HEK293 (cell line): ENCODE measurements around the gene GNA12.

Experiments used
- CTCF ChIA-PET: fragments of 350-600 bp; formaldehyde crosslinking; extraction: SDS; loops from one replicate; lab custom pipeline; 2021; ENCODE audit warnings: antibody characterized with exemption; lab: Yijun Ruan, JAX
- POLR2A ChIA-PET: fragments of 300-600 bp; formaldehyde crosslinking; extraction: SDS; loops from one replicate; lab custom pipeline; 2020; ENCODE audit warnings: antibody characterized with exemption, inconsistent platforms; lab: Yijun Ruan, JAX
- H3K27ac ChIP-seq: fragments of 200-500 bp; sonication (Bioruptor generic); 2 replicates; pipeline ENCODE4 v1.5.1; 2014; ENCODE audit warnings: low read depth, low read length, control low read depth, inconsistent platforms; ENCODE audit errors: extremely low read depth
- H3K36me3 ChIP-seq, 2 experiments: fragments of 200-500 bp in 1 of 2; sonication (Bioruptor generic) in 1 of 2; 1 replicate in 1 of 2; 2 replicates in 1 of 2; pipeline ENCODE4 v1.5.1; 2014 to 2017; ENCODE audit warnings: inconsistent platforms in 2 of 2, low read length in 2 of 2; ENCODE audit not compliant: control insufficient read depth in 2 of 2, insufficient read depth in 1 of 2
- H3K4me1 ChIP-seq: fragments of 200-500 bp; sonication (Bioruptor generic); 2 replicates; pipeline ENCODE4 v1.5.1; 2014; ENCODE audit warnings: mild to moderate bottlenecking, low read length, inconsistent platforms; ENCODE audit not compliant: control insufficient read depth, insufficient read depth
- H3K4me3 ChIP-seq: 2 replicates; pipeline ENCODE4 v1.5.1; 2011; ENCODE audit warnings: low read depth, mild to moderate bottlenecking, control low read depth, low read length, moderate library complexity
- H3K9me3 ChIP-seq: fragments of 200-500 bp; sonication (Bioruptor generic); 2 replicates; pipeline ENCODE4 v1.5.1; 2014; ENCODE audit warnings: low read depth, low read length, inconsistent platforms; ENCODE audit not compliant: control insufficient read depth, insufficient read depth
- AEBP2 ChIP-seq: fragments of 450-650 bp; formaldehyde crosslinking; IDR thresholded peaks from 2 replicates; pipeline ENCODE4 v1.5.1; 2016; ENCODE audit warnings: missing biosample characterization, missing genetic modification characterization, borderline replicate concordance
- ATF2 ChIP-seq: fragments of 450-650 bp; formaldehyde crosslinking; IDR thresholded peaks from 2 replicates; pipeline ENCODE4 v1.5.1; 2016; ENCODE audit warnings: missing biosample characterization, missing genetic modification characterization, low read depth
- GFI1B ChIP-seq: fragments of 450-650 bp; formaldehyde crosslinking; IDR thresholded peaks from 2 replicates; pipeline ENCODE4 v1.5.1; 2016; ENCODE audit warnings: missing biosample characterization, missing genetic modification characterization
- INSM2 ChIP-seq: fragments of 450-650 bp; formaldehyde crosslinking; IDR thresholded peaks from 2 replicates; pipeline ENCODE4 v1.5.1; 2016; ENCODE audit warnings: missing biosample characterization, missing genetic modification characterization
- KLF10 ChIP-seq: fragments of 450-650 bp; IDR thresholded peaks from 2 replicates; pipeline ENCODE4 v1.5.1; 2018; ENCODE audit warnings: missing biosample characterization, mild to moderate bottlenecking, missing genetic modification characterization
- PRDM1 ChIP-seq: fragments of 450-650 bp; formaldehyde crosslinking; IDR thresholded peaks from 2 replicates; pipeline ENCODE4; 2016; ENCODE audit warnings: missing biosample characterization, missing genetic modification characterization
- PRDM4 ChIP-seq: fragments of 450-650 bp; formaldehyde crosslinking; IDR thresholded peaks from 2 replicates; pipeline ENCODE4 v1.5.1; 2017; ENCODE audit warnings: missing biosample characterization, missing genetic modification characterization
- REST ChIP-seq: fragments of 450-650 bp; formaldehyde crosslinking; IDR thresholded peaks from 2 replicates; pipeline ENCODE4 v1.5.1; 2016; ENCODE audit warnings: missing biosample characterization, missing genetic modification characterization
- ZFHX2 ChIP-seq: fragments of 450-650 bp; formaldehyde crosslinking; conservative IDR thresholded peaks from 2 replicates; pipeline ENCODE4 v1.5.1; 2016; ENCODE audit warnings: missing biosample characterization, missing genetic modification characterization
- ZIC2 ChIP-seq: fragments of 450-650 bp; formaldehyde crosslinking; IDR thresholded peaks from 2 replicates; pipeline ENCODE4 v1.5.1; 2016; ENCODE audit warnings: missing biosample characterization, missing genetic modification characterization
- ZNF10 ChIP-seq: fragments of 450-650 bp; formaldehyde crosslinking; IDR thresholded peaks from 2 replicates; pipeline ENCODE4 v1.5.1; 2017; ENCODE audit warnings: missing biosample characterization, missing genetic modification characterization
- ZNF114 ChIP-seq: fragments of 450-650 bp; formaldehyde crosslinking; IDR thresholded peaks from 2 replicates; pipeline ENCODE4 v1.5.0; 2017; ENCODE audit warnings: missing biosample characterization, missing genetic modification characterization
- ZNF148 ChIP-seq: fragments of 450-650 bp; formaldehyde crosslinking; IDR thresholded peaks from 2 replicates; pipeline ENCODE4 v1.5.0; 2017; ENCODE audit warnings: missing biosample characterization, missing genetic modification characterization, borderline replicate concordance
- ZNF211 ChIP-seq: fragments of 450-650 bp; formaldehyde crosslinking; IDR thresholded peaks from 2 replicates; pipeline ENCODE4 v1.5.1; 2016; ENCODE audit warnings: low read depth, missing biosample characterization, missing genetic modification characterization
- ZNF449 ChIP-seq: fragments of 450-650 bp; formaldehyde crosslinking; IDR thresholded peaks from 2 replicates; pipeline ENCODE4 v1.5.1; 2017; ENCODE audit warnings: missing biosample characterization, mild to moderate bottlenecking, missing genetic modification characterization, moderate library complexity
- ZNF510 ChIP-seq: fragments of 450-650 bp; formaldehyde crosslinking; IDR thresholded peaks from 2 replicates; pipeline ENCODE4 v1.5.1; 2018; ENCODE audit warnings: mild to moderate bottlenecking, missing genetic modification characterization, missing biosample characterization; ENCODE audit not compliant: insufficient replicate concordance
- ZNF514 ChIP-seq: fragments of 450-650 bp; formaldehyde crosslinking; IDR thresholded peaks from 2 replicates; pipeline ENCODE4 v1.5.1; 2016; ENCODE audit warnings: missing biosample characterization, missing genetic modification characterization
- ZNF621 ChIP-seq: fragments of 450-650 bp; formaldehyde crosslinking; IDR thresholded peaks from 2 replicates; pipeline ENCODE4 v1.5.1; 2017; ENCODE audit warnings: missing biosample characterization, missing genetic modification characterization
- ZNF747 ChIP-seq: fragments of 450-650 bp; formaldehyde crosslinking; IDR thresholded peaks from 2 replicates; pipeline ENCODE4 v1.5.1; 2016; ENCODE audit warnings: missing biosample characterization, missing genetic modification characterization
- ZSCAN23 ChIP-seq: fragments of 450-650 bp; formaldehyde crosslinking; IDR thresholded peaks from 2 replicates; pipeline ENCODE4 v1.5.1; 2016; ENCODE audit warnings: missing biosample characterization, missing genetic modification characterization

Gene GNA12

GRCh38 chr7:2879354-2879753 lies 35.2 kb upstream of the GNA12 start:
- Histone ChIP-seq H3K27ac (no peak overlapping the region), H3K4me1 (no peaks in the 10 kb centered on the region), H3K36me3 (no peaks in the 10 kb centered on the region), H3K9me3 (no peaks in the 10 kb centered on the region), H3K4me3 (no peak overlapping the region)
- TF ChIP-seq ZFHX2 (no peak), AEBP2 (tag by site-specific recombination) (no peak), ZNF10 (tag by site-specific recombination) (no peak), ZNF747 (tag by site-specific recombination) (no peak), ATF2 (tag by site-specific recombination) (no peak), ZNF514 (tag by site-specific recombination) (no peak), ZNF211 (tag by site-specific recombination) (no peak), ZNF621 (tag by site-specific recombination) (no peak), PRDM4 (tag by site-specific recombination) (no peak), INSM2 (tag by site-specific recombination) (no peak), ZNF114 (tag by site-specific recombination) (no peak), ZSCAN23 (tag by site-specific recombination) (no peak), KLF10 (tag by site-specific recombination) (no peak), PRDM1 (tag by site-specific recombination) (no peak)
- ChIA-PET POLR2A (no interaction called here), CTCF (no interaction called here)

GRCh38 chr7:2878306-2878705 lies 34.2 kb upstream of the GNA12 start:
- ChIA-PET CTCF (interaction anchor here (0.6 to 0.7 kb wide), 2 partner anchors 209 to 1753 kb away, joined by 3 to 5 read pairs; no protein-coding TSS in a partner anchor), POLR2A (interaction anchor here (1.1 kb wide), 1 partner anchor 12 kb away, joined by 4 read pairs; no protein-coding TSS in a partner anchor)
- H3K4me1 ChIP-seq, result no peaks in the 10 kb centered on the region
- TF ChIP-seq GFI1B (tag by site-specific recombination) (no peak), ZIC2 (tag by site-specific recombination) (no peak), ZNF510 (tag by site-specific recombination) (no peak), ZNF148 (tag by site-specific recombination) (no peak), REST (tag by site-specific recombination) (0 out of 2 replicates have a peak, but pooled peaks have one; percentile 22), ZNF449 (tag by site-specific recombination) (no peak)
- H3K4me3 ChIP-seq, result no peak overlapping the region
- H3K36me3 ChIP-seq, result no peaks in the 10 kb centered on the region
- H3K9me3 ChIP-seq, result no peaks in the 10 kb centered on the region
- no peak overlapping the region for H3K27ac ChIP-seq
